Measurements from ENCODE around the gene FAM170B. TPM values are rescaled to one million over a fixed set of nuclear protein-coding genes. Genes with fewer than 3 reads are reported as not detected.

FAM170B gene
- total RNA-seq, 4 donors from 2014 or later, result not detected

DNA sequence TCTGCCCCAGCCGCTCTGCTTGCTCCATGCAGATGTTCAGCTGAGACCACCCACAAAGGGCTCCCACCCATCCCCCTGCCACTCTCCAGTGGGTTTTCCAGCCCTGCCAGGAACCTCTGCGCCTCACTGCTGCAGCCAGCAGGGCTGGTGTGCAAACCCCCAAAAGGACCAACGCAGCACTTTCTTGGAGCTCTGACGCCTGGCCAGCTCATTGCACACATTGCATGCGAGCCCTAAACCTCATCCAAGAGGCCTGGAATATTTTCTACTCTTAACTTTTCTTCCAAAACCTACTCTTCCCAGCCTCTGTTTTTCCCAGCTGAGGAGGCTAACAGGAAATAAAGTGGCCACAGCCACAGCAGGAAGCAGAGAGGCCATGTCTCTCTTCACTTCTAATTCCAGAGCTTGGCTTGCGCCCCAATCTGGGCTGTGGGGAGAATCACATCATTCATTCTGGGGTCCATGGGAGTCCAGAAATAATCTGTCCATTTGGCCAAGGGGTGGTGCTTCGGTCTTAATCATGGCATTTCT lies 4.6 kb upstream of the FAM170B start:
- 43 to 76% methylated on average over 3 of the region's 7 CpGs for WGBS, 2 donors (ENCODE audit: low coverage in 1 of 2)
- peak; percentile 66 for ATAC-seq
- Histone ChIP-seq H3K27me3 (no peaks in the 10 kb centered on the region), H3K4me1 (peaks cover 0 to 26% (median 6%) of the 10 kb centered on the region in 3 donors), H3K9me3 (no peaks in the 10 kb centered on the region), H3K4me3 (no peak overlapping the region), H3K27ac (peak overlapping the region in 3 of 4 donors; percentile 31 to 59 (median 49)), H3K36me3 (no peaks in the 10 kb centered on the region)
- no peak for TF ChIP-seq POLR2AphosphoS5 (IDR thresholded peaks at IDR 0.05)
- TF ChIP-seq POLR2A (IDR thresholded peaks at IDR 0.05), result no peak
- TF ChIP-seq EP300 (IDR thresholded peaks at IDR 0.05), result no peak
- TF ChIP-seq, protein P1, sequence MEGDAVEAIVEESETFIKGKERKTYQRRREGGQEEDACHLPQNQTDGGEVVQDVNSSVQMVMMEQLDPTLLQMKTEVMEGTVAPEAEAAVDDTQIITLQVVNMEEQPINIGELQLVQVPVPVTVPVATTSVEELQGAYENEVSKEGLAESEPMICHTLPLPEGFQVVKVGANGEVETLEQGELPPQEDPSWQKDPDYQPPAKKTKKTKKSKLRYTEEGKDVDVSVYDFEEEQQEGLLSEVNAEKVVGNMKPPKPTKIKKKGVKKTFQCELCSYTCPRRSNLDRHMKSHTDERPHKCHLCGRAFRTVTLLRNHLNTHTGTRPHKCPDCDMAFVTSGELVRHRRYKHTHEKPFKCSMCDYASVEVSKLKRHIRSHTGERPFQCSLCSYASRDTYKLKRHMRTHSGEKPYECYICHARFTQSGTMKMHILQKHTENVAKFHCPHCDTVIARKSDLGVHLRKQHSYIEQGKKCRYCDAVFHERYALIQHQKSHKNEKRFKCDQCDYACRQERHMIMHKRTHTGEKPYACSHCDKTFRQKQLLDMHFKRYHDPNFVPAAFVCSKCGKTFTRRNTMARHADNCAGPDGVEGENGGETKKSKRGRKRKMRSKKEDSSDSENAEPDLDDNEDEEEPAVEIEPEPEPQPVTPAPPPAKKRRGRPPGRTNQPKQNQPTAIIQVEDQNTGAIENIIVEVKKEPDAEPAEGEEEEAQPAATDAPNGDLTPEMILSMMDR (IDR thresholded peaks at IDR 0.05), result no peak

DNA sequence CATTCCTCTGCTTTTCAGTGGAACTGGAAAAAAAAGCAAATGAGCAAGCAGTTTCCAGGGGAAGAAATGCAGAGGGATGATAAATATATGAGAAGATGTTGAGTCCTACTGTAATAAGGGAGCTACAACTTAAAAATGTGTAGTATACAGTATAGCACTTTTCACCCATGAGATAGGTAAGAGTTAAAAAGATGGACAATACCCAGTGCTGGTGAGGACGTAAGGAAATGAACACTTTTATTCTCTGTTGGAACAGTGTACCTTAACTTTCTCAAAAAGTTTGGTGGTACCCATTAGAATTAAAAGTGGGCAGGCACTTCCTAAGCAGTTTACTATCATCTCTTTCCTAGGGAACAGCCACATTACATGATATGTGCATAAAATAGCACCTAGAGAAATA lies 2.7 kb upstream of the FAM170B start:
- Histone ChIP-seq H3K36me3 (no peaks in the 10 kb centered on the region), H3K4me1 (peaks cover 0 to 26% (median 6%) of the 10 kb centered on the region in 3 donors), H3K27me3 (peaks cover 8% of the 10 kb centered on the region), H3K27ac (no peak overlapping the region), H3K4me3 (no peak overlapping the region), H3K9me3 (no peaks in the 10 kb centered on the region)
- WGBS, 2 donors (ENCODE audit: low coverage in 1 of 2), result 43 to 57% methylated on average over 1 of the region's 1 CpG
- TF ChIP-seq POLR2AphosphoS5 (IDR thresholded peaks at IDR 0.05), result no peak
- ATAC-seq, result no peak

DNA sequence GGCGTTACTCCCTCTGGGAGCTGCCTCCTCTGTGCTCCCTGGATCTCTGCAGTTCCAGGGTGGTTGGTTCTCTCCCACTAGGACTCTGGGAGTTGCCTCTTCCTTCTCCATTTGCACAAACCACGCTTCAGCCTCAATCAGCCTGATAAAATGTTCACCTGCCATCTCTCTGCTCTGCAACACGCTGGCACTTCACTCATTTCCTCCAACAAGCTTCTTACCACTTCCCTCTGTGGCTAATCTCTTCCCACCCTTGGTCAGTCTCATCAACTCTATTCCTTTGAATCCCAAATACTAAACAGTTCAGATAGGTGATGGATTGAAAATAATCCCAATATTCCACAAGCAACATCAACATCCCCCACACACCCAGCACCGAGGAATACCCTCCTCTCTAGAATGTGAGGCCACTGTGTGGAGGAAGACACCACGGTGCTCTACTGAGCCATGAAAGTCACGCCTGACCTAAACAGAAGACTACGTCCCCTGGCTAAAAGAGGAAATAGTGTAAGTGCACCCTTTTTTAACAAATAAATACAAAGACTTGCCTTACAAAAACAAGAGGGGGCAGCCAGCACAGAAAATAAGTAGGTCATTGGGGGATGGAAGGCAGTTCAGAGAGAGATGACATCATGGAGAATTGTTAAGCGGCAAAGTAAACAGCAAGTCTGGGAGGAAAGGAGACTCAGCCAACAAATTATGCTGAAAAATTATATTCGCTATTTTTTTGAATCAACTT lies 1.9 kb upstream of the FAM170B start:
- Histone ChIP-seq H3K36me3 (no peaks in the 10 kb centered on the region), H3K4me1 (peaks cover 0 to 26% (median 6%) of the 10 kb centered on the region in 3 donors), H3K27ac (peak overlapping the region in 2 of 4 donors; percentile 4 to 53), H3K9me3 (no peaks in the 10 kb centered on the region), H3K4me3 (no peak overlapping the region), H3K27me3 (peaks cover 12% of the 10 kb centered on the region)
- WGBS, 2 donors (ENCODE audit: low coverage in 1 of 2), result 46 to 56% methylated on average over 8 of the region's 9 CpGs
- ATAC-seq, result peak; percentile 46
- TF ChIP-seq, protein P1 (IDR thresholded peaks at IDR 0.05), result no peak
- TF ChIP-seq POLR2A (IDR thresholded peaks at IDR 0.05) (no peak), POLR2AphosphoS5 (IDR thresholded peaks at IDR 0.05) (no peak), EP300 (IDR thresholded peaks at IDR 0.05) (no peak)

GRCh38 chr10:49134327-49134726 lies 506 bp upstream of the FAM170B start:
- Histone ChIP-seq H3K4me1 (peaks cover 0 to 12% (median 3%) of the 10 kb centered on the region in 3 donors), H3K27ac (no peak overlapping the region), H3K36me3 (no peaks in the 10 kb centered on the region), H3K4me3 (no peak overlapping the region), H3K9me3 (no peaks in the 10 kb centered on the region), H3K27me3 (peaks cover 12% of the 10 kb centered on the region)
- WGBS, 2 donors (ENCODE audit: low coverage in 1 of 2), result 64 to 67% methylated on average over 3 of the region's 3 CpGs
- ATAC-seq, result no peak
- TF ChIP-seq POLR2AphosphoS5 (IDR thresholded peaks at IDR 0.05) (no peak), EP300 (IDR thresholded peaks at IDR 0.05) (no peak), POLR2A (IDR thresholded peaks at IDR 0.05) (no peak)
- TF ChIP-seq, protein P1 (IDR thresholded peaks at IDR 0.05), result no peak

DNA sequence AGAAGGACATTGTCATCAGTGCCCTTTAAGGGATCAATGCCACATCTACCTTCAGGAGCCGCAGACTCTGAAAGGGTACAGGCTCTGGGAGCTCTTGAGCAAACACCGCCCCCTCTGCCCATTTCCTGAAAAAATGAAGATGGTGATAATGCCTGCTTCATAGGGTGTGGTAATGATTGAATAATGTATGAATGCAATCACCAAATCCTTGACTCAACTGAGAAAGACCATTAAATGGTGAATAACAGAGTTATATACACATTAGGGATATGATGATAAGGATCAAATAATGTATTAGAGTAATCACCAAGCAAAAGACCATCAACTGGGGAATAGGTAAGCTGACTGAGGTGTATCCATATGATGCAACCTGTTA lies 1.5 kb downstream of the FAM170B start:
- no peaks in the 10 kb centered on the region for H3K36me3 ChIP-seq
- H3K27ac ChIP-seq, result no peak overlapping the region
- no peak for ATAC-seq
- whole genome bisulfite sequencing, 2 donors (ENCODE audit: low coverage in 1 of 2), result 100% methylated on average over 1 of the region's 2 CpGs; no CpG with 5 or more reads in 1 of the 2 donors
- H3K4me1 ChIP-seq, result no peaks in the 10 kb centered on the region
- peaks cover 12% of the 10 kb centered on the region for H3K27me3 ChIP-seq
- no peaks in the 10 kb centered on the region for H3K9me3 ChIP-seq
- TF ChIP-seq POLR2A (IDR thresholded peaks at IDR 0.05), result no peak
- TF ChIP-seq EP300 (IDR thresholded peaks at IDR 0.05), result no peak
- TF ChIP-seq, protein P1 (IDR thresholded peaks at IDR 0.05), result no peak
- TF ChIP-seq POLR2AphosphoS5 (IDR thresholded peaks at IDR 0.05), result no peak
- H3K4me3 ChIP-seq, result no peak overlapping the region
